Activated CD4-positive, alpha-beta T cell treated with anti-CD3 and anti-CD28 coated beads for 36 hours (primary cell): ENCODE data around the gene HLA-C. TPM values are rescaled to one million over a fixed set of nuclear protein-coding genes. Genes with fewer than 3 reads are reported as not detected.

ENCODE experiments used
- total RNA-seq, 2 experiments: library from RNA; stranded (reverse); gene quantifications; one replicate each; pipeline ENCODE4 v1.2.3, GENCODE V29; 2021

Gene HLA-C
- total RNA-seq, 2 experiments from 2014 or later = 660 to 678 TPM

Other genes starting within 250 kb of the HLA-C start
- not detected for gene C6orf15, start 159.5 kb downstream of the HLA-C start, total RNA-seq
- gene PSORS1C1, start 157.3 kb downstream of the HLA-C start, total RNA-seq = under 1 TPM; 0.18 to 0.33 TPM
- not detected for gene CDSN, start 151.6 kb downstream of the HLA-C start, total RNA-seq
- not detected for gene PSORS1C2, start 133.0 kb downstream of the HLA-C start, total RNA-seq
- gene CCHCR1, start 114.3 kb downstream of the HLA-C start, total RNA-seq = 10 to 100 TPM; 39.7 to 57.6 TPM
- 10 to 100 TPM; 82.6 to 88.0 TPM for gene TCF19, start 113.5 kb downstream of the HLA-C start, total RNA-seq
- gene POU5F1, start 101.4 kb downstream of the HLA-C start, total RNA-seq = under 1 TPM in 1 of 2 experiments, not detected in 1; 0.21 TPM
- 1,000 to 10,000 TPM; 2,101 to 2,412 TPM for gene HLA-B, start 85.1 kb upstream of the HLA-C start, total RNA-seq
- gene MICA, start 131.5 kb upstream of the HLA-C start, total RNA-seq = 1 to 10 TPM; 6.3 to 7.1 TPM
- 10 to 100 TPM; 19.6 to 19.7 TPM for gene MICB, start 226.1 kb upstream of the HLA-C start, total RNA-seq